Endothelial cell (in vitro differentiated cells): ENCODE measurements around the gene SLC26A1. TPM values are rescaled to one million over a fixed set of nuclear protein-coding genes. Genes with fewer than 3 reads are reported as not detected.

Experiments used
- DNase-seq: peaks from one replicate; pipeline ENCODE4 v3.0.0; 2021; ENCODE audit warnings: low spot score
- H3K27ac Mint-ChIP-seq: one replicate; pipeline ENCODE4 v1.8.0; 2021; ENCODE audit warnings: mixed read lengths, inconsistent platforms; ENCODE audit not compliant: unreplicated experiment
- H3K27me3 Mint-ChIP-seq: one replicate; pipeline ENCODE4 v1.8.0; 2021; ENCODE audit warnings: mild to moderate bottlenecking, moderate library complexity, mixed read lengths, inconsistent platforms; ENCODE audit not compliant: unreplicated experiment
- H3K36me3 Mint-ChIP-seq: one replicate; pipeline ENCODE4 v1.8.0; 2021; ENCODE audit warnings: mild to moderate bottlenecking, low read depth, mixed read lengths, inconsistent platforms; ENCODE audit not compliant: unreplicated experiment
- H3K4me1 Mint-ChIP-seq: one replicate; pipeline ENCODE4 v1.8.0; 2021; ENCODE audit warnings: mild to moderate bottlenecking, mixed read lengths, inconsistent platforms; ENCODE audit not compliant: unreplicated experiment
- H3K4me3 Mint-ChIP-seq: one replicate; pipeline ENCODE4 v1.8.0; 2021; ENCODE audit warnings: mild to moderate bottlenecking, mixed read lengths, inconsistent platforms; ENCODE audit not compliant: unreplicated experiment
- H3K9me3 Mint-ChIP-seq: one replicate; pipeline ENCODE4 v1.8.0; 2021; ENCODE audit warnings: mixed read lengths, inconsistent platforms; ENCODE audit not compliant: unreplicated experiment
- CTCF ChIP-seq: fragments of 200-600 bp; sonication (generic); IDR thresholded peaks from one replicate; pipeline ENCODE4 v1.5.0; 2021; ENCODE audit warnings: antibody characterized with exemption; ENCODE audit not compliant: unreplicated experiment
- total RNA-seq: library from RNA; stranded (reverse); fragmentation: NEBNext Ultra II Directional; extraction: Animal tissue kit (Norgen Biotek cat#: 25700); gene quantifications from one replicate; pipeline ENCODE4 v1.2.1, GENCODE V29; 2021; ENCODE audit not compliant: unreplicated experiment

The SLC26A1 gene
- total RNA-seq, 1 donor from 2014 or later: not detected

DNA sequence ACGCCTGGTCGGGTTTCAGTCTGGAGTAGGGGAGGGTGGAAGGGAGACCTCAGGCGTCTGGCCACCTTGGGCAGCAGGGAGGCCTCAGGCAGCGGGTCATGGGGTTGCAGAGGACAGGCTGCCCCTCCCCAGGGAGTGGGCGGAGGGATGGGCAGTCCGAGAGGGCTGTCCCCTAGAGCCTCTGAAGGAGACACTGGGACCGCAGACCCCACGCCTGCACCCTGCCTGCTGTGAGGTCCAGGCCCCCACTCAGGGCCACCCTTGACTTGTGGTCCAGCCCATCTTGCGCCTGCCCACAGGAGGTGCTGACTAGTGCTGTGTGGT lies 34.7 kb upstream of the SLC26A1 start:
- no peak for DNase-seq
- H3K36me3 Mint-ChIP-seq: peaks cover 3% of the 10 kb centered on the region
- H3K4me1 Mint-ChIP-seq: no peaks in the 10 kb centered on the region
- TF ChIP-seq CTCF: no peak
- H3K27ac Mint-ChIP-seq: no peak overlapping the region
- H3K4me3 Mint-ChIP-seq: no peak overlapping the region
- no peaks in the 10 kb centered on the region for H3K9me3 Mint-ChIP-seq
- peaks cover 12% of the 10 kb centered on the region for H3K27me3 Mint-ChIP-seq

GRCh38 chr4:1027219-1027914 lies 34.2 kb upstream of the SLC26A1 start:
- Mint-ChIP-seq H3K27ac (no peak overlapping the region), H3K9me3 (no peaks in the 10 kb centered on the region), H3K36me3 (peaks cover 3% of the 10 kb centered on the region), H3K27me3 (peaks cover 12% of the 10 kb centered on the region), H3K4me1 (no peaks in the 10 kb centered on the region), H3K4me3 (no peak overlapping the region)
- TF ChIP-seq CTCF: no peak
- no peak for DNase-seq

DNA sequence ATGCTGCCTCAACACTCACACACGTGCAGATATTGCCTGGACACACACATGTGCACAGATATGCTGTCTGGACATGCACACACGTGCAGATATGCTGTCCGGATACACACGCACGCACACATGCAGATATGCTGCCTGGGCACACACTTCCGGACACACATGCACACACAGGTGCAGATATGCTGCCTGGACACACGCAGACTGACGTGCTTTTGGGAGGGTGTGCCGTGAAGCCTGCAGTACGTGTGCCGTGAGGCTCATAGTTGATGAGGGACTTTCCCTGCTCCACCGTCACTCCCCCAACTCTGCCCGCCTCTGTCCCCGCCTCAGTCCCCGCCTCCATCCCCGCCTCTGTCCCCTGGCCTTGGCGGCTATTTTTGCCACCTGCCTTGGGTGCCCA lies 32.9 kb upstream of the SLC26A1 start:
- Mint-ChIP-seq H3K9me3 (no peaks in the 10 kb centered on the region), H3K27me3 (peaks cover 12% of the 10 kb centered on the region), H3K27ac (no peak overlapping the region), H3K4me1 (no peaks in the 10 kb centered on the region), H3K4me3 (no peak overlapping the region), H3K36me3 (peaks cover 3% of the 10 kb centered on the region)
- no peak for TF ChIP-seq CTCF
- no peak for DNase-seq

- peaks cover 3% of the 10 kb centered on the region for H3K36me3 Mint-ChIP-seq
- H3K4me1 Mint-ChIP-seq: no peaks in the 10 kb centered on the region
- H3K9me3 Mint-ChIP-seq: no peaks in the 10 kb centered on the region
- H3K4me3 Mint-ChIP-seq: no peak overlapping the region
- H3K27me3 Mint-ChIP-seq: peaks cover 12% of the 10 kb centered on the region
- DNase-seq: no peak
- H3K27ac Mint-ChIP-seq: no peak overlapping the region
- TF ChIP-seq CTCF: no peak
Observed at GRCh38 chr4:1024882-1025545, 31.8 kb upstream of the SLC26A1 start.
